Measurements from ENCODE around the gene ZBED1. TPM values are rescaled to one million over a fixed set of nuclear protein-coding genes. Genes with fewer than 3 reads are reported as not detected.

ZBED1 gene
- total RNA-seq, 4 donors from 2014 or later: 24.1 to 46.5 (median 40.2) TPM

DNA sequence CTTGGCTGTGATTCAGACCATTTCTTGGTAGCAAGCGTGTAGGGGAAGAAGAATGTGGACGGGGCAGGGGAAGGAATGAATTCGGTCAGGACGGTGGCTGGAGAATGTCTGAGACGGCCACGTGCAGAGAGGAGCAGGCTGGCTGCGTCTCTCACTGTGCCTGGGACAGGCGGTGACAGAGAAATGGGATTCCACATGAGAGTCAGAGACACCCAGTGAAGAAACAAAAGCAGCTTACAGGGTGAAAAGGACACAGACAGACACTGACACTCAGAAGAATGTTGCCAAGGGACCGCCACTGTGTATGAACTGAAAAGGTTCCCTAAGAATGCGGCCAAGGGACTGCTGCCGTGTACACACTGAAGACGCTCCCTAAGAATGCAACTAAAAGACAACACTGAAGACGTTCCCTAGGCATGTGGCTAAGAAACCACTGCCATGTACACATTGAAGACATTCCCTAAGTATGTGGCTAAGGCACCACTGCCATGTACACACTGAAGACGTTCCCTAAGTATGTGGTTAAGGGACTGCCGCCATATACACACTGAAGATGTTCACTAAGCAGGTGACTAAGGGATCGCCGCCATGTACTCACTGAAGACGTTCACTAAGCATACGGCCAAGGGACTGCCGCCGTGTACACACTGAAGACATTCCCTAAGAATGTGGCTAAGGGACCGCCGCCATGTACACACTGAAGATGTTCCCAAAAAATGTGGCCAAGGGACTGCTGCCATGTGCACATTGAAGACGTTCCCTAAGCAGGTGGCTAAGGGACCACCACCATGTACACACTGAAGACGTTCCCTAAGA is 49.1 kb downstream of the ZBED1 start:
- TF ChIP-seq, protein P1, sequence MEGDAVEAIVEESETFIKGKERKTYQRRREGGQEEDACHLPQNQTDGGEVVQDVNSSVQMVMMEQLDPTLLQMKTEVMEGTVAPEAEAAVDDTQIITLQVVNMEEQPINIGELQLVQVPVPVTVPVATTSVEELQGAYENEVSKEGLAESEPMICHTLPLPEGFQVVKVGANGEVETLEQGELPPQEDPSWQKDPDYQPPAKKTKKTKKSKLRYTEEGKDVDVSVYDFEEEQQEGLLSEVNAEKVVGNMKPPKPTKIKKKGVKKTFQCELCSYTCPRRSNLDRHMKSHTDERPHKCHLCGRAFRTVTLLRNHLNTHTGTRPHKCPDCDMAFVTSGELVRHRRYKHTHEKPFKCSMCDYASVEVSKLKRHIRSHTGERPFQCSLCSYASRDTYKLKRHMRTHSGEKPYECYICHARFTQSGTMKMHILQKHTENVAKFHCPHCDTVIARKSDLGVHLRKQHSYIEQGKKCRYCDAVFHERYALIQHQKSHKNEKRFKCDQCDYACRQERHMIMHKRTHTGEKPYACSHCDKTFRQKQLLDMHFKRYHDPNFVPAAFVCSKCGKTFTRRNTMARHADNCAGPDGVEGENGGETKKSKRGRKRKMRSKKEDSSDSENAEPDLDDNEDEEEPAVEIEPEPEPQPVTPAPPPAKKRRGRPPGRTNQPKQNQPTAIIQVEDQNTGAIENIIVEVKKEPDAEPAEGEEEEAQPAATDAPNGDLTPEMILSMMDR (IDR thresholded peaks at IDR 0.05; ENCODE audit: low read depth): no peak

DNA sequence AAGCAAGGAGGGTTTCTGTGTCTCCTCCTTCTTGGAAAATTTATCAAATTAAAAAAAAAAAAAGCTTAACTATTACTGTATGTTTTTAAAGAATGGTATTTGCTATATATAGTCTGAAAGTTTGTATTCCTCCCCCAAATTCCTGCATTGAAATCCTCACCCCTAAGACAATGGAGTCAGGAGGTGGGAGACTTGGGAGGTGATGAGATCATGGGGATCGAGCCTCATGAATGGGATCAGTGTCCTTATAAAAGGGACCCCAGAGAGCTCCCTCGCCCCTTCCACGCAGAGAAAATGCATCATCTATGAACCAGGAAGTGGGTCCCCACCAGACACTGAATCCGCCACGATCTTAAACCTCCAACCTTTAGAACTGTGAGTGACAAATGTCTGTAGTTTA is 50.1 kb downstream of the ZBED1 start:
- TF ChIP-seq, protein P1 (IDR thresholded peaks at IDR 0.05; ENCODE audit: low read depth): no peak

DNA sequence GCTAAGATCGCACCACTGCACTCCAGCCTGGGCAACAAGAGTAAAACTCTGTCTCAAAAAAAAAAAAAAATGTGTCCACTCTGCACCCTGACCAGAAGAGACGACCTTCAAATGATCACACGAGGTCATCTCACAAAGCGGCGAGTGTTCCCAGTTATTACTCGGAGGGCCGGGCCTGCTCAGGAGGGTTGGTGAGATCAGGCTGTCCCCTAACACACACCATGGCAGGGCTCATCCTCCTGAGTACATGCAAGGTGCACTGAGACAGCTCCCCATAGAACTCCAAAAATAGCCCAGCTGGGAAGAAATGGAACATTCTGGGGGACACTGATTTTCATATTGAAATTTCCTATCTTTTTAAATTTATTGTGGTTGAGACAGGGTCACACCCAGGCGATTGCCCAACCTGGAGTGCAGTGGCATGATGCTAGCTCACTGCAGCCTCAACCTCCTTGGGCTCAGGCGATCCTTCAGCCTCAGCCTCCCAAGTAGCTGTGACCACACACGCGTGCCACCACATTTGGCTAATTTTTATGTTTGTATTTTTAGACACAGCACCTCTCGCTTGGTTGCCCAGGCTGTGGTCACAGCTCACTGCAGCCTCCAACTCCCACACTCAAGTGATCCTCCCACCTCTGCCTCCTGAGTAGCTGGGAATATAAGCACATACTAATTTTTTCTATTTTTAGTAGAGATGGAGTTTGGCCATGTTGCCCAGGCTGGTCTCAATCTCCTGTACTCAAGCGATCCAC is 51.5 kb downstream of the ZBED1 start:
- TF ChIP-seq, protein P1 (IDR thresholded peaks at IDR 0.05; ENCODE audit: low read depth): no peak

GRCh38 chrX:2447484-2447883 is 53.3 kb downstream of the ZBED1 start:
- TF ChIP-seq, protein P1 (IDR thresholded peaks at IDR 0.05; ENCODE audit: low read depth): no peak

DNA sequence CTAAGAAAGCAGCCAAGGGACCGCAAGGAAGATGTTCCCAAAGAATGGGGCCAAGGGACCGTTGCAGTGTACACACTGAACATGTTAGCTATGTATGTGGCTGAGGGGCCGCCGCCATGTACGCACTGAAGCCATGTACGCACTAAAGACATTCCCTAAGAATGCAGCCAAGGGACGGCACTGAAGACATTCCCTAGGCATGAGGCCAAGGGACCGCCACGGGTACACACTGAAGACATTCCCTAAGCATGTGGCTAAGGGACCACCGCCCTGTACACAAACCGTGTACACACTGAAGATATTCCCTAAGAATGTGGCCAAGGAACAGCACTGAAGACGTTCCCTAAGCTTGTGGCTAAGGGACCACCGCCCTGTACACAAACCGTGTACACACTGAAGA is 54.0 kb downstream of the ZBED1 start:
- TF ChIP-seq, protein P1 (IDR thresholded peaks at IDR 0.05; ENCODE audit: low read depth): no peak

- TF ChIP-seq, protein P1 (IDR thresholded peaks at IDR 0.05; ENCODE audit: low read depth): no peak
These were observed 54.8 kb downstream of the ZBED1 start for GRCh38 chrX:2445662-2446623.
